ENCODE data around the gene GPR55.

- TF ChIP-seq NR2C2 (IDR thresholded peaks at IDR 0.05; ENCODE audit: borderline replicate concordance, control insufficient read depth, insufficient read length, low read depth) (no peak), ZBED1 (IDR thresholded peaks at IDR 0.05; ENCODE audit: borderline replicate concordance) (no peak), CTCF (IDR thresholded peaks at IDR 0.05 in 2 of 3, conservative IDR thresholded peaks at IDR 0.05 in 1 of 3; ENCODE audit: control insufficient read depth in 2 of 3, extremely low read depth in 1 of 3, insufficient read depth in 1 of 3, low read depth in 3 of 3, low read length in 3 of 3) (no peak), JUND (IDR thresholded peaks at IDR 0.05; ENCODE audit: low read depth, low read length) (no peak), POLR2A (IDR thresholded peaks at IDR 0.05; ENCODE audit: low read depth, low read length) (no peak), ZNF207 (IDR thresholded peaks at IDR 0.05; ENCODE audit: borderline replicate concordance) (no peak), EP300 (IDR thresholded peaks at IDR 0.05; ENCODE audit: borderline replicate concordance in 1 of 2, control insufficient read depth in 1 of 2, low read depth in 2 of 2, low read length in 2 of 2) (no peak)
Observed at GRCh38 chr2:230941202-230942180, 16.4 kb upstream of the GPR55 start.
